DND-41 (cell line): ENCODE measurements around the gene DTX3L.
"Not testable (repeated sequence)": the region's sequence is repeated elsewhere in the genome, so short reads cannot be mapped to it uniquely, and the experiment has no call there.

ENCODE experiments used
- ATAC-seq: fragments of 200-7000 bp; cut with Tn5 transposase; 3 replicates; pipeline ENCODE4 v1.9.1; 2021; ENCODE audit warnings: low read depth; ENCODE audit not compliant: insufficient read depth
- DNase-seq: peaks from one replicate; pipeline ENCODE4 v3.0.0-alpha.2; 2020
- H2AFZ ChIP-seq: 2 replicates; pipeline ENCODE4 v1.6.0; 2012; ENCODE audit warnings: low read depth, low read length
- H3K27ac ChIP-seq: 2 replicates; pipeline ENCODE4 v1.5.1; 2012; ENCODE audit warnings: low read length, inconsistent platforms
- H3K27me3 ChIP-seq: fragments of 200-600 bp; sonication (generic); 2 replicates; pipeline ENCODE4 v1.6.0; 2012; ENCODE audit warnings: low read length, mild to moderate bottlenecking, inconsistent platforms; ENCODE audit not compliant: insufficient read depth, poor library complexity
- H3K36me3 ChIP-seq: 2 replicates; pipeline ENCODE4 v1.5.1; 2012; ENCODE audit warnings: low read length, inconsistent platforms; ENCODE audit not compliant: insufficient read depth
- H3K4me1 ChIP-seq: 2 replicates; pipeline ENCODE4 v1.5.1; 2012; ENCODE audit warnings: mild to moderate bottlenecking, low read length; ENCODE audit not compliant: insufficient read depth
- H3K4me2 ChIP-seq: 2 replicates; pipeline ENCODE4 v1.6.0; 2012; ENCODE audit warnings: mild to moderate bottlenecking, moderate library complexity, low read length, inconsistent platforms; ENCODE audit not compliant: insufficient read depth
- H3K4me3 ChIP-seq, 2 experiments: fragments of 200-600 bp in 1 of 2; shearing (Covaris generic) in 1 of 2; 2 replicates each; pipeline ENCODE4 v1.5.1; 2012 to 2016; ENCODE audit warnings: inconsistent platforms in 2 of 2, low read length in 2 of 2, mild to moderate bottlenecking in 2 of 2, low read depth in 1 of 2, moderate library complexity in 1 of 2
- H3K79me2 ChIP-seq: 2 replicates; pipeline ENCODE4 v1.6.0; 2012; ENCODE audit warnings: low read length, inconsistent platforms; ENCODE audit not compliant: insufficient read depth
- H3K9ac ChIP-seq: 2 replicates; pipeline ENCODE4 v1.6.0; 2012; ENCODE audit warnings: low read depth, mild to moderate bottlenecking, inconsistent platforms, low read length, moderate library complexity
- H3K9me3 ChIP-seq: 2 replicates; pipeline ENCODE4 v1.5.1; 2012; ENCODE audit warnings: low read length, moderate library complexity, mild to moderate bottlenecking, inconsistent platforms; ENCODE audit not compliant: insufficient read depth, severe bottlenecking
- H4K20me1 ChIP-seq: 2 replicates; pipeline ENCODE4 v1.6.0; 2012; ENCODE audit warnings: low read length; ENCODE audit not compliant: insufficient read depth
- EZH2 ChIP-seq: IDR thresholded peaks from 3 replicates; pipeline ENCODE4 v1.6.1; 2012; ENCODE audit warnings: borderline replicate concordance, low read depth, mild to moderate bottlenecking, moderate library complexity, low read length, inconsistent platforms; ENCODE audit not compliant: severe bottlenecking
- TF ChIP-seq, protein P1 (sequence below): IDR thresholded peaks from 2 replicates; pipeline ENCODE4 v1.5.1; 2012; ENCODE audit warnings: borderline replicate concordance, low read length, moderate library complexity, mild to moderate bottlenecking; ENCODE audit not compliant: poor library complexity, severe bottlenecking; ENCODE audit errors: extremely low read depth

The DTX3L gene

DNA sequence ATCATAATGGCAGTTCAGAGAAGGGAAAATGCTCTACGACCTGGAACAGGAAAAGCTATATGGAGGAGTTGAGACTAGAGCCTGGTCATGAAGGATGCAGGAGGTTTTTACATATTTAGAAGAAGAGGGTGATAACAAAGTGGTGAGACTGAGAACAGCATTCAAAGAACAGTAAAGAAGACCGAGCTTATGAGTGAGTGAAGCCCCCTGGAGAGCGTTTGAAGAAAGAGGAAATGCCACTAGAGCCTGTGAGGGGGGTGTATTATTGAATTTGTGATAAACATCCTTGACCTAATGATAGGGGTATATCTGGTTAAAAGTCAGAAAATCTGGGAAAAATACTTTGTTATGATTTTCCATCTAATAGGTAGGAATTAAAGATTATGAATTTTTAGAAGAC is 4.2 kb upstream of the DTX3L start:
- no peak overlapping the region for H3K4me2 ChIP-seq
- no peak for DNase-seq
- H3K79me2 ChIP-seq, result peaks cover 29% of the 10 kb centered on the region

DNA sequence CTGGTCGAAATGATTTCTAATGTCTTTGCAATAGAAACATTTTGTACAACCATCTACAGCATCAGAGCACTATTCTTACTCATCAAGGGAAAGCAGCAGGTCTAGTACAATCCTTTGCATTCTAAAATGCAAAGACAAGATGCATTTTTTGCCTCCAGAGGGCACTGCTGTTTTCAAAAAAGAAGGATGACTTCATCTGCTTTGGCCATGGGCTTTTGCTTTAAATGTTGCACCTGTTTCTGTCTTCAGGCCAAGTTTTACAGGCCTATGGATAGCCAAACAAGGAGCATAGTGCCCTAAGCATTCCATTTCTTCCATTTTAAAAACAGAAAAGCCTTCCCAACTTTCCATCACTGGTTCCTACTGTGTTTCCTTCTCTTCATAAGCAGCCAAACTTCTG is 3.5 kb upstream of the DTX3L start:
- no peak overlapping the region for H3K9ac ChIP-seq
- no peak overlapping the region for H2AFZ ChIP-seq
- peak; percentile 23; the same call in 2 of the 3 replicates for ATAC-seq
- peaks cover 34% of the 10 kb centered on the region for H3K4me1 ChIP-seq
- no peak for TF ChIP-seq EZH2
- TF ChIP-seq, protein P1, sequence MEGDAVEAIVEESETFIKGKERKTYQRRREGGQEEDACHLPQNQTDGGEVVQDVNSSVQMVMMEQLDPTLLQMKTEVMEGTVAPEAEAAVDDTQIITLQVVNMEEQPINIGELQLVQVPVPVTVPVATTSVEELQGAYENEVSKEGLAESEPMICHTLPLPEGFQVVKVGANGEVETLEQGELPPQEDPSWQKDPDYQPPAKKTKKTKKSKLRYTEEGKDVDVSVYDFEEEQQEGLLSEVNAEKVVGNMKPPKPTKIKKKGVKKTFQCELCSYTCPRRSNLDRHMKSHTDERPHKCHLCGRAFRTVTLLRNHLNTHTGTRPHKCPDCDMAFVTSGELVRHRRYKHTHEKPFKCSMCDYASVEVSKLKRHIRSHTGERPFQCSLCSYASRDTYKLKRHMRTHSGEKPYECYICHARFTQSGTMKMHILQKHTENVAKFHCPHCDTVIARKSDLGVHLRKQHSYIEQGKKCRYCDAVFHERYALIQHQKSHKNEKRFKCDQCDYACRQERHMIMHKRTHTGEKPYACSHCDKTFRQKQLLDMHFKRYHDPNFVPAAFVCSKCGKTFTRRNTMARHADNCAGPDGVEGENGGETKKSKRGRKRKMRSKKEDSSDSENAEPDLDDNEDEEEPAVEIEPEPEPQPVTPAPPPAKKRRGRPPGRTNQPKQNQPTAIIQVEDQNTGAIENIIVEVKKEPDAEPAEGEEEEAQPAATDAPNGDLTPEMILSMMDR, result peak; percentile 81
- peaks cover 41% of the 10 kb centered on the region for H3K36me3 ChIP-seq
- no peak overlapping the region for H3K4me2 ChIP-seq
- H3K9me3 ChIP-seq, result no peaks in the 10 kb centered on the region
- H3K27ac ChIP-seq, result peak overlapping the region; percentile 2; the same call in 1 of the 2 replicates
- peaks cover 37% of the 10 kb centered on the region for H3K79me2 ChIP-seq
- H3K4me3 ChIP-seq, result no peak overlapping the region
- H3K27me3 ChIP-seq, result no peaks in the 10 kb centered on the region
- no peaks in the 10 kb centered on the region for H4K20me1 ChIP-seq
- peak; percentile 68 for DNase-seq

More for the DNA sequence above, 4.2 kb upstream of the DTX3L start:
- ATAC-seq, result no peak
- Histone ChIP-seq H3K4me1 (peaks cover 27% of the 10 kb centered on the region), H3K4me3 (no peak overlapping the region), H3K9ac (no peak overlapping the region), H4K20me1 (no peaks in the 10 kb centered on the region), H3K27ac (no peak overlapping the region), H2AFZ (no peak overlapping the region), H3K27me3 (no peaks in the 10 kb centered on the region), H3K36me3 (peaks cover 46% of the 10 kb centered on the region), H3K9me3 (no peaks in the 10 kb centered on the region)
- no peak for TF ChIP-seq EZH2
- TF ChIP-seq, protein P1, result no peak

DNA sequence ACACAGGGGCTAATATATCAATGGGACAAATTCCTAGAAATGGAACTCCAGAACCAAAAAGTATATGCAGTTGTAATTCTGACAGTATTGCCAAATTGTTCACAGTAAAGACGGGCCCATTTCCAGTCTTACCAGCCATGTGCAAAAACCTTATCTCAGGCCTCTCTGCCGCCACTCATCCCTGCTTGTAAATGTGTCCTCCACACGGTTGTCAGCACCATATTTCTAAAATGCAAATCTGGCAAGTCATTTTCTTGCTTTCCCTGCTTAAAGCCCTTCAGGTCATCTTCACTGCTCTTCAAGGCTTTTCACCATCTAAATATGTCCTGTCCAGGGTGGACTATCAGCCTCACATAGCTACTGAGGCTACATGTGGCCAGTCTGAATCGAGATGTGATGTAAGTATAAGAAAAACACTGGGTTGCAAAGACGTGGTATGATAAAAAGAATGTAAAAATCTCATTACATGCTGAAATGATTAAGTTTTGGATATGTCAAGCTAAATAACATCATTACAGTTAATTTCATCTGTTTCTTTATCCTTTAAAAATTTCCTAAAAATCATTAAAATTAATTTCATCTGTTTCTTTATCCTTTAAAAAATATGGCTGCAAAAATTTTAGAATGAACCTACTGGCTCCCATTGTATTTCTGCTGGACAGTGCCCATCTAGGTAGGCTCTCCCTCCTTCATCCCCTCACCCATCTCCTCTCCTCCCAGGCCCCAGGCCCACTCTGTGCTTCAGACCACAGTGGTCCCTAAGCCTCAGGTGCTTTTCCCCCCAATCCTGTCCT is 1.0 kb upstream of the DTX3L start:
- H4K20me1 ChIP-seq, result no peaks in the 10 kb centered on the region
- H3K27me3 ChIP-seq, result no peaks in the 10 kb centered on the region
- peak overlapping the region; percentile 58 to 71 for H3K4me3 ChIP-seq
- H3K9ac ChIP-seq, result peak overlapping the region; percentile 86
- DNase-seq, result no peak
- peak overlapping the region; percentile 87 for H2AFZ ChIP-seq
- no peak for TF ChIP-seq EZH2
- TF ChIP-seq, protein P1, result no peak
- H3K79me2 ChIP-seq, result peaks cover 49% of the 10 kb centered on the region
- H3K4me2 ChIP-seq, result peak overlapping the region; percentile 85
- peak overlapping the region; percentile 86 for H3K27ac ChIP-seq
- no peaks in the 10 kb centered on the region for H3K9me3 ChIP-seq
- peaks cover 40% of the 10 kb centered on the region for H3K36me3 ChIP-seq
- H3K4me1 ChIP-seq, result peaks cover 44% of the 10 kb centered on the region
- ATAC-seq, result no peak; the same call in 1 of the 3 replicates

DNA sequence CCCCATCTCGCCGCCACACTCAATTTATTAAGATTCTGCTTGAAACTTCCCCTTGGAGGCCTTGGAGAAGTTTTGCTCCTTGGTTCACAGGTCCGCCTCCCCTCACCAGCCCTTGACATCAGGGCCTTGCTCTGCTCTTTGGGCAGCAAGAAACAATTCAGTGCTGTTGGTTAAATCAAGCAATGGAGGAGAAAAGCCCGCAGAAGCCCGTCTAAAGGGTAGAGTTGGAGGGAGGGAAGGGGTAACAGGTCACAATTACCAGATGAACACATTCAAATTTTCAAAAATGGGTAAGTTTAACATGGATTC is 467 bp upstream of the DTX3L start:
- Histone ChIP-seq H3K9ac (peak overlapping the region; percentile 86), H3K79me2 (peaks cover 53% of the 10 kb centered on the region), H3K9me3 (no peaks in the 10 kb centered on the region), H3K36me3 (peaks cover 41% of the 10 kb centered on the region), H3K27ac (peak overlapping the region; percentile 86), H3K4me1 (peaks cover 44% of the 10 kb centered on the region), H3K4me2 (peak overlapping the region; percentile 85), H4K20me1 (no peaks in the 10 kb centered on the region), H3K4me3 (peak overlapping the region; percentile 58 to 71), H2AFZ (peak overlapping the region; percentile 87), H3K27me3 (no peaks in the 10 kb centered on the region)
- ATAC-seq (peak; percentile 34), DNase-seq (peak; percentile 43)
- TF ChIP-seq EZH2, result no peak
- TF ChIP-seq, protein P1, result no peak

DNA sequence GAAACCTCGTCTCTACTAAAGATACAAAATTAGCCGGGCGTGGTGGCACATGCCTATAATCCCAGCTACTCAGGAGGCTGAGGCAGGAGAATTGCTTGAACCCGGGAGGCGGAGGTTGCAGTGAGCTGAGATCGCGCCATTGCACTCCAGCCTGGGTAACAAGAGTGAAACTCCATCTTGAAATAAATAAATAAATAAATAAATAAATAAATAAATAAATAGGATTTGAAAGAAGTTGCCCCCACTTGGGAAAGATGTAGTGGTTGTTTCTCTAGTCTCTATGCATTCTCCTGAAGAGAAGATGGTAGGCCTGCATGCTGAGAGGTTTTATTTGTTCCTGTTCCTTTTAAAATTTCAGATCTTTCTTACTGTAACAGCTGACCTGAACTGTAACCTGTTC is 4.0 kb downstream of the DTX3L start:
- peaks cover 33% of the 10 kb centered on the region for H3K4me1 ChIP-seq

More for the DNA sequence above, 4.0 kb downstream of the DTX3L start:
- not testable (repeated sequence) for H3K9me3 ChIP-seq, H3K27ac ChIP-seq, H3K9ac ChIP-seq, H4K20me1 ChIP-seq, H2AFZ ChIP-seq, ATAC-seq, H3K4me3 ChIP-seq, DNase-seq, H3K4me2 ChIP-seq, H3K27me3 ChIP-seq
- Histone ChIP-seq H3K79me2 (peaks cover 41% of the 10 kb centered on the region), H3K36me3 (peaks cover 69% of the 10 kb centered on the region)
